HUES64 (cell line): ENCODE results near the gene CDHR2.

ENCODE experiments used
- H3K27ac ChIP-seq: 2 replicates; pipeline ENCODE4 v1.7.0; 2013; ENCODE audit warnings: low read depth, low read length, inconsistent platforms
- H3K27me3 ChIP-seq: 2 replicates; pipeline ENCODE4 v1.6.1; 2013; ENCODE audit warnings: mild to moderate bottlenecking, low read length; ENCODE audit not compliant: insufficient read depth
- H3K36me3 ChIP-seq: 2 replicates; pipeline ENCODE4 v1.6.1; 2013; ENCODE audit warnings: mild to moderate bottlenecking, low read length; ENCODE audit not compliant: insufficient read depth
- H3K4me1 ChIP-seq: 2 replicates; pipeline ENCODE4 v1.6.1; 2013; ENCODE audit warnings: mild to moderate bottlenecking, low read length, moderate library complexity; ENCODE audit not compliant: insufficient read depth
- H3K4me3 ChIP-seq: 2 replicates; pipeline ENCODE4 v1.5.1; 2013; ENCODE audit warnings: mild to moderate bottlenecking, low read length, moderate library complexity
- H3K9ac ChIP-seq: 2 replicates; pipeline ENCODE4 v1.6.1; 2013; ENCODE audit warnings: mild to moderate bottlenecking, low read depth, low read length
- H3K9me3 ChIP-seq: 2 replicates; pipeline ENCODE4 v1.6.1; 2013; ENCODE audit warnings: low read depth, low read length; ENCODE audit not compliant: insufficient read depth
- WGBS: fragments of 150-250, 120-280 bp; methylation state at CpG from one replicate; pipeline ENCODE4 v1.1.7; 2013; ENCODE audit warnings: missing lambda C conversion rate; 5-methylcytosine and 5-hydroxymethylcytosine counted together

CDHR2 gene

GRCh38 chr5:176603091-176603490 is 53.9 kb downstream of the CDHR2 start:
- no peak overlapping the region for H3K4me3 ChIP-seq
- no peak overlapping the region for H3K9ac ChIP-seq
- peaks cover under 1% of the 10 kb centered on the region; the same call in 1 of the 2 replicates for H3K27me3 ChIP-seq
- WGBS = 33% methylated on average over 2 of the region's 2 CpGs
- no peak overlapping the region for H3K27ac ChIP-seq
- peaks cover 7% of the 10 kb centered on the region; the same call in 1 of the 2 replicates for H3K4me1 ChIP-seq
- 0 out of 2 replicates have a peak, but pooled peaks cover 8% of the 10 kb centered on the region for H3K36me3 ChIP-seq
- H3K9me3 ChIP-seq = no peaks in the 10 kb centered on the region

- Histone ChIP-seq H3K27me3 (peaks cover 22% of the 10 kb centered on the region), H3K27ac (no peak overlapping the region), H3K4me3 (no peak overlapping the region), H3K9me3 (no peaks in the 10 kb centered on the region), H3K36me3 (no peaks in the 10 kb centered on the region), H3K9ac (no peak overlapping the region), H3K4me1 (peaks cover 13% of the 10 kb centered on the region; the same call in 1 of the 2 replicates)
- WGBS = 77% methylated on average over 3 of the region's 3 CpGs
Measured at GRCh38 chr5:176606032-176606431, 56.9 kb downstream of the CDHR2 start.

- H3K4me1 ChIP-seq = peaks cover 13% of the 10 kb centered on the region; the same call in 1 of the 2 replicates
- H3K9me3 ChIP-seq = no peaks in the 10 kb centered on the region
- no peaks in the 10 kb centered on the region for H3K36me3 ChIP-seq
- 96% methylated on average over 3 of the region's 3 CpGs for WGBS
- H3K4me3 ChIP-seq = no peak overlapping the region
- no peak overlapping the region for H3K27ac ChIP-seq
- peaks cover 23% of the 10 kb centered on the region for H3K27me3 ChIP-seq
- H3K9ac ChIP-seq = no peak overlapping the region
Measured at GRCh38 chr5:176606875-176607274, 57.7 kb downstream of the CDHR2 start.

GRCh38 chr5:176608142-176608705 is 59.1 kb downstream of the CDHR2 start:
- 93% methylated on average over 4 of the region's 4 CpGs for WGBS
- Histone ChIP-seq H3K27ac (no peak overlapping the region), H3K27me3 (peaks cover 23% of the 10 kb centered on the region), H3K9me3 (no peaks in the 10 kb centered on the region), H3K4me1 (peaks cover 12% of the 10 kb centered on the region; the same call in 1 of the 2 replicates), H3K4me3 (no peak overlapping the region), H3K36me3 (no peaks in the 10 kb centered on the region), H3K9ac (no peak overlapping the region)

- peaks cover 9% of the 10 kb centered on the region; the same call in 1 of the 2 replicates for H3K4me1 ChIP-seq
- H3K36me3 ChIP-seq = no peaks in the 10 kb centered on the region
- H3K9me3 ChIP-seq = no peaks in the 10 kb centered on the region
- H3K27ac ChIP-seq = peak overlapping the region; percentile 39; the same call in 1 of the 2 replicates
- peak overlapping the region; percentile 73 for H3K4me3 ChIP-seq
- peaks cover 23% of the 10 kb centered on the region for H3K27me3 ChIP-seq
- WGBS = 32% methylated on average over 45 of the region's 46 CpGs
- peak overlapping the region; percentile 86 for H3K9ac ChIP-seq
Measured at GRCh38 chr5:176608937-176609723, 60.0 kb downstream of the CDHR2 start.

- Histone ChIP-seq H3K9me3 (no peaks in the 10 kb centered on the region), H3K4me3 (peak within 1 kb of the TSS; percentile 73), H3K27me3 (peaks cover 23% of the 10 kb centered on the region), H3K9ac (peak within 1 kb of the TSS; percentile 86), H3K27ac (peak within 1 kb of the TSS; percentile 39; the same call in 1 of the 2 replicates), H3K36me3 (no peaks in the 10 kb centered on the region), H3K4me1 (peaks cover 9% of the 10 kb centered on the region; the same call in 1 of the 2 replicates)
- WGBS = under 1% methylated on average over 99 of the region's 101 CpGs
Measured at GRCh38 chr5:176609724-176610434, 60.7 kb downstream of the CDHR2 start, which contains the start of gene GPRIN1. Gene GPRIN1, minus strand, starts transcription at chr5:176610156. Its CDS starts 10,322 bp downstream, at chr5:176599834.

- Histone ChIP-seq H3K4me3 (peak overlapping the region; percentile 73), H3K27ac (no peak overlapping the region), H3K4me1 (peaks cover 9% of the 10 kb centered on the region; the same call in 1 of the 2 replicates), H3K9ac (peak overlapping the region; percentile 67; the same call in 1 of the 2 replicates), H3K9me3 (no peaks in the 10 kb centered on the region), H3K36me3 (no peaks in the 10 kb centered on the region), H3K27me3 (peaks cover 23% of the 10 kb centered on the region)
- 2% methylated on average over 17 of the region's 31 CpGs for WGBS
Measured at GRCh38 chr5:176610435-176610773, 61.3 kb downstream of the CDHR2 start.

GRCh38 chr5:176611435-176611834 is 62.3 kb downstream of the CDHR2 start:
- H3K27ac ChIP-seq = no peak overlapping the region
- no peaks in the 10 kb centered on the region for H3K36me3 ChIP-seq
- H3K27me3 ChIP-seq = peaks cover 23% of the 10 kb centered on the region
- H3K9ac ChIP-seq = no peak overlapping the region
- 16% methylated on average over 10 of the region's 10 CpGs for WGBS
- no peak overlapping the region for H3K4me3 ChIP-seq
- H3K9me3 ChIP-seq = no peaks in the 10 kb centered on the region
- peaks cover 6% of the 10 kb centered on the region; the same call in 1 of the 2 replicates for H3K4me1 ChIP-seq

- Histone ChIP-seq H3K9ac (no peak overlapping the region), H3K27ac (no peak overlapping the region), H3K36me3 (no peaks in the 10 kb centered on the region), H3K27me3 (peaks cover 23% of the 10 kb centered on the region), H3K4me3 (no peak overlapping the region), H3K4me1 (peaks cover 6% of the 10 kb centered on the region; the same call in 1 of the 2 replicates), H3K9me3 (no peaks in the 10 kb centered on the region)
- 90% methylated on average over 6 of the region's 6 CpGs for WGBS
Measured at GRCh38 chr5:176612008-176612407, 62.9 kb downstream of the CDHR2 start.

GRCh38 chr5:176612855-176613254 is 63.7 kb downstream of the CDHR2 start:
- 73% methylated on average over 2 of the region's 2 CpGs for WGBS
- Histone ChIP-seq H3K4me1 (peaks cover 6% of the 10 kb centered on the region; the same call in 1 of the 2 replicates), H3K27ac (no peak overlapping the region)

More at GRCh38 chr5:176612855-176613254, 63.7 kb downstream of the CDHR2 start:
- Histone ChIP-seq H3K4me3 (no peak overlapping the region), H3K9me3 (no peaks in the 10 kb centered on the region), H3K27me3 (peaks cover 26% of the 10 kb centered on the region), H3K36me3 (no peaks in the 10 kb centered on the region), H3K9ac (no peak overlapping the region)
